Activated CD8-positive, alpha-beta T cell treated with anti-CD3 and anti-CD28 coated beads, Interleukin-2, amount 10 ng/mL, durations not matched to agents 7 days and 5 days (primary cell): ENCODE data around the gene VAMP1. TPM values are rescaled to one million over a fixed set of nuclear protein-coding genes. Genes with fewer than 3 reads are reported as not detected.
A peak's percentile ranks its signal among the peaks of the same experiment; 100 is the strongest.
"Not testable (repeated sequence)": the region's sequence is repeated elsewhere in the genome, so short reads cannot be mapped to it uniquely, and the experiment has no call there.

Experiments used
- ATAC-seq: fragments of 150-1000 bp; cut with Tn5 transposase; one replicate; pipeline ENCODE4 v1.10.0; 2021; ENCODE audit warnings: moderate library complexity
- CTCF ChIA-PET: fragments of 350-600 bp; sonication (Branson Sonifier 250); formaldehyde crosslinking; loops from one replicate; lab custom pipeline; 2021; ENCODE audit warnings: antibody characterized with exemption; lab: Charles Lee
- POLR2A ChIA-PET: fragments of 350-600 bp; sonication (Branson Sonifier 250); formaldehyde crosslinking; loops from one replicate; lab custom pipeline; 2021; ENCODE audit warnings: antibody characterized with exemption; lab: Charles Lee
- DNase-seq: peaks from one replicate; pipeline ENCODE4 v3.0.0-alpha.2; 2020
- H3K27ac Mint-ChIP-seq: one replicate; pipeline ENCODE4 v1.8.0; 2021; ENCODE audit warnings: mild to moderate bottlenecking, mixed read lengths
- H3K27me3 Mint-ChIP-seq: one replicate; pipeline ENCODE4 v1.8.0; 2021; ENCODE audit warnings: low read depth, mixed read lengths
- H3K36me3 Mint-ChIP-seq: one replicate; pipeline ENCODE4 v1.8.0; 2021; ENCODE audit warnings: low read depth, mixed read lengths
- H3K4me1 Mint-ChIP-seq: one replicate; pipeline ENCODE4 v1.8.0; 2021; ENCODE audit warnings: low read depth, mixed read lengths
- H3K4me3 Mint-ChIP-seq: one replicate; pipeline ENCODE4 v1.8.0; 2021; ENCODE audit warnings: mild to moderate bottlenecking, mixed read lengths
- H3K9me3 Mint-ChIP-seq: one replicate; pipeline ENCODE4 v1.8.0; 2022; ENCODE audit warnings: mixed read lengths; ENCODE audit not compliant: insufficient read depth
- total RNA-seq, 2 experiments: library from RNA; stranded (reverse); gene quantifications; one replicate each; pipeline ENCODE4 v1.2.3, GENCODE V29; 2021

VAMP1 gene
- total RNA-seq, 2 experiments from 2014 or later: 46.6 to 48.9 TPM

DNA sequence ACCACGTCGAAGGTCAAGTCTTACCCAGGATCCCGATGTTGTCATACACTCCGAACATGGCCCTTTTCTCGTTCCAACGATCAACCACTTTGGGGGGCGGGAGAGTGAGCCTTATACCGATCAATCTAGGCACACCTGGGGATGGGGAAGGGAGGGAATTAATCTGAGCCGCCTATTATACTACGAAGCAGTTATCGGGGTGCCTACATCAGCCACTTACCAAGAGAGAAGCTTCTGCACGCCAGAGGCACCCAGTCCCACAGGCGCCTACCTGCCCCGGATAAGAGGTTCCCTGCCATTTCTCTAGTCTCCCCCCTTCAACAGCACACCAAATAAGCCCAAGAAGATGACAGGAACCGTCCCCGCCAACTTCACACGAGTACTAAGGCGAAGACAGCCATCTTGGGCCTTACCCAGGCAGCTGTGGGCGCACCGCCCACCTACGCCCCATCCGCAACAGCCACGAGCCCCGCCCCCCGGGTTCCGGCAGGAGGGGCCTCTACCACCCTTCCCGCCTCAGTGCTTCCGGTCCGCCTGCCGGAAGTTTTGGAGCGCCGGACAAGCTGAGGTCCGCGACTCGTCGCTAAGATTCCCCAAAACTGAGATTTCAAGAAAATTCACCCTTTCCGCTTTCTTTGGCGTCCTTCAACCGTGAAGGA is 22.5 kb upstream of the VAMP1 start, which contains the start of gene MRPL51:
MRPL51 (minus strand) TSS at position 425 of the 659 bp plus-strand sequence; CDS start at position 299, 126 bp downstream.
- H3K9me3 Mint-ChIP-seq: no peaks in the 10 kb centered on the region
- DNase-seq: peak; percentile 96
- peak within 1 kb of the TSS; percentile 99 for H3K27ac Mint-ChIP-seq
- ChIA-PET CTCF (interaction anchor here (0.6 to 3.5 kb wide), 13 partner anchors 21 to 171 kb away, joined by 3 to 21 read pairs (median 4); partner anchors contain the start of genes TAPBPL and VAMP1), POLR2A (interaction anchor here (0.6 to 3.2 kb wide), 21 partner anchors 9 to 358 kb away, joined by 3 to 48 read pairs (median 5); partner anchors contain the start of genes CD27, CDCA3, COPS7A and GAPDH)
- peak; percentile 74 for ATAC-seq
- no peaks in the 10 kb centered on the region for H3K27me3 Mint-ChIP-seq
- peak within 1 kb of the TSS; percentile 93 for H3K4me3 Mint-ChIP-seq
- H3K4me1 Mint-ChIP-seq: peaks cover 33% of the 10 kb centered on the region
- peaks cover 47% of the 10 kb centered on the region for H3K36me3 Mint-ChIP-seq

DNA sequence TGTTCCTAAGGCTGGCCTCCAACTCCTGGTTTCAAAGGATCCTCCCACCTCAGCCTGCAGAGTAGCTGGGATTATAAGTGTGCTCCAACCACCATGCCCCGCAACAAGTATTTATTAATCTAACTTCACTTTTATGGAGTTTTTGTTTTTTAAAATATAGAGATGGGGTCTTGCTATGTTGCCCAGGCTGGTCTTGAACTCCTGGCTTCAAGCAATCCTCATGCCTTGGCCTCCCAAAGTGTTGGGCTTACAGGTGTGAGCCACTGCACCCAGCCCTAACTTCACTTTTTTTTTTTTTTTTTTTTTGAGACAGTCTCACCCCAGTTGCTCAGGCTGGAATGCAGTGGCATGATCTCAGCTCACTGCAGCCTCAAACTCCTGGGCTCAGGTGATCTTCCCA is 20.2 kb upstream of the VAMP1 start:
- POLR2A ChIA-PET: interaction anchor here (0.9 to 3.2 kb wide), 2 partner anchors 20 to 156 kb away, joined by 3 to 48 read pairs; partner anchors contain the start of gene VAMP1
- Mint-ChIP-seq H3K36me3 (peaks cover 30% of the 10 kb centered on the region), H3K4me1 (peaks cover 19% of the 10 kb centered on the region)
- H3K9me3 Mint-ChIP-seq, ATAC-seq, H3K4me3 Mint-ChIP-seq, DNase-seq, H3K27ac Mint-ChIP-seq, H3K27me3 Mint-ChIP-seq: not testable (repeated sequence)
- CTCF ChIA-PET: interaction anchor here (1.2 to 3.5 kb wide), 3 partner anchors 19 to 67 kb away, joined by 3 to 21 read pairs (median 3); no protein-coding TSS in a partner anchor

DNA sequence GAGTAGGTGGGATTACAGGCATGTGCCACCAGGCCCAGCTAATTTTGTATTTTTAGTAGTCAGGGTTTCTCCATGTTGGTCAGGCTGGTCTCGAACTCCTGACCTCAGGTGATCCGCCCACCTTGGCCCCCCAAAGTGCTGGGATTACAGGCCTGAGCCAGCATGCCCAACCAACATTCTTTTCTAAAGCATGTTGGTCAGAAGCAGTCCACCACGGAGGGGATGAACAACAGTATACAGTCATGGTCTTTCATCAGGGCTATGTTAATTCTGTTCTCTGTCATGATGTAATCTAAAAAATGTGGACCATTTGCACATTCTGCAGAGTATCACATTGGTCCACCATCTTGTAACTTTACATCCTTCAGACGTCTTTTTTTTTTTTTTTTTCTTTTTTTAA is 19.0 kb upstream of the VAMP1 start:
- Mint-ChIP-seq H3K27me3 (no peaks in the 10 kb centered on the region), H3K27ac (no peak overlapping the region), H3K36me3 (peaks cover 17% of the 10 kb centered on the region), H3K4me1 (peaks cover 11% of the 10 kb centered on the region), H3K4me3 (no peak overlapping the region), H3K9me3 (no peaks in the 10 kb centered on the region)
- DNase-seq (no peak), ATAC-seq (no peak)
- CTCF ChIA-PET: interaction anchor here (1.9 kb wide), 1 partner anchor 66 kb away, joined by 5 read pairs; no protein-coding TSS in a partner anchor
- POLR2A ChIA-PET: interaction anchor here (3.1 kb wide), 1 partner anchor 20 kb away, joined by 22 read pairs; the partner anchor contains the start of gene VAMP1

DNA sequence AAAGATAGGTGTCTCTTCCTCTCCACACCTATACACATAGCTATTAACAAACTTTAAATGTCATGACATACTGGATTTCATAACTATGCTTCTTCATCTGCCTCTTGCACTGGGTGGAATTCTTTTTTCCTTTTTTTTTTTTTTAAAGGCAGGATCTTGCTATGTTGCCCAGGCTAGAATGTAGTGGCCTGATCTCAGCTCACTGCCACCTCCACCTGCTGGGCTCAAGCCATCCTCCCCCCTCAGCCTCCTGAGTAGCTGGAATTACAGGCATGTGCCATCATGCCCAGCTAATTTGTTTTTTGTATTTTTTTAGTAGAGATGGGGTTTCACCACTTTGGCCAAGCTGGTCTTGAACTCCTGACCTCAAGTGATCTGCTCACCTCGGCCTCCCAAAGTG is 17.8 kb upstream of the VAMP1 start:
- Mint-ChIP-seq H3K27ac (no peak overlapping the region), H3K4me1 (peaks cover 11% of the 10 kb centered on the region)
- CTCF ChIA-PET: interaction anchor here (0.8 to 1.9 kb wide), 4 partner anchors 16 to 65 kb away, joined by 3 to 5 read pairs (median 4); no protein-coding TSS in a partner anchor

GRCh38 chr12:6478416-6478815 is 7.9 kb upstream of the VAMP1 start:
- ATAC-seq (no peak), DNase-seq (no peak)
- Mint-ChIP-seq H3K27ac (no peak overlapping the region), H3K4me3 (no peak overlapping the region), H3K36me3 (no peaks in the 10 kb centered on the region), H3K4me1 (no peaks in the 10 kb centered on the region), H3K9me3 (no peaks in the 10 kb centered on the region), H3K27me3 (peaks cover 14% of the 10 kb centered on the region)
- POLR2A ChIA-PET: no interaction called here
- CTCF ChIA-PET: interaction anchor here (0.6 kb wide), 1 partner anchor 50 kb away, joined by 3 read pairs; no protein-coding TSS in a partner anchor

More for the DNA sequence above, 17.8 kb upstream of the VAMP1 start:
- ATAC-seq: no peak
- POLR2A ChIA-PET: interaction anchor here (1.3 to 3.1 kb wide), 2 partner anchors 19 to 23 kb away, joined by 4 to 22 read pairs; partner anchors contain the start of gene VAMP1
- no peak for DNase-seq
- peaks cover 17% of the 10 kb centered on the region for H3K36me3 Mint-ChIP-seq
- H3K4me3 Mint-ChIP-seq: no peak overlapping the region
- H3K27me3 Mint-ChIP-seq: peaks cover 4% of the 10 kb centered on the region
- no peaks in the 10 kb centered on the region for H3K9me3 Mint-ChIP-seq

DNA sequence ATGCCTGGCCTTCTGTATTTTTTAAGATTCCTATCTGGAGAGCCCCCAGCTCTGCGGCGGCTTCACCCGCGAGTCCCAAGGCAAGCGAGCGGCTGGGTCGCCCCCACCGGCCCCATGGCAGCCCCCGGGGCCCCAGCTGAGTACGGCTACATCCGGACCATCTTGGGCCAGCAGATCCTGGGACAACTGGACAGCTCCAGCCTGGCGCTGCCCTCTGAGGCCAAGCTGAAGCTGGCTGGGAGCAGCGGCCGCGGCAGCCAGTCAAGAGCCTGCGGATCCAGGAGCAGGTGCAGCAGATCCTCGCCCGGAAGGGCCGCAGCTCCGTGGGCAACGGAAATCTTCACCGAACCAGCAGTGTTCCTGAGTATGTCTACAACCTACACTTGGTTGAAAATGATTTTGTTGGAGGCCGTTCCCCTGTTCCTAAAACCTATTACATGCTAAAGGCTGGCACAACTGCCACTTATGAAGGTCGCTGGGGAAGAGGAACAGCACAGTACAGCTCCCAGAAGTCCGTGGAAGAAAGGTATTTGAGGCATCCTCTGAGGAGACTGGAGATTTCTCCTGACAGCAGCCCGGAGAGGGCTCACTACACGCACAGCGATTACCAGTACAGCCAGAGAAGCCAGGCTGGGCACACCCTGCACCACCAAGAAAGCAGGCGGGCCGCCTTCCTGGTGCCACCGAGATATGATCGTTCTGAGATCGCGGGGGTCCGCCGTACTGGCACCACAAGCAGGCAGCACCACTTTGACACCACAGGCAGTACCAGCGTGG is 7.3 kb upstream of the VAMP1 start:
- H3K9me3 Mint-ChIP-seq: not testable (repeated sequence)

DNA sequence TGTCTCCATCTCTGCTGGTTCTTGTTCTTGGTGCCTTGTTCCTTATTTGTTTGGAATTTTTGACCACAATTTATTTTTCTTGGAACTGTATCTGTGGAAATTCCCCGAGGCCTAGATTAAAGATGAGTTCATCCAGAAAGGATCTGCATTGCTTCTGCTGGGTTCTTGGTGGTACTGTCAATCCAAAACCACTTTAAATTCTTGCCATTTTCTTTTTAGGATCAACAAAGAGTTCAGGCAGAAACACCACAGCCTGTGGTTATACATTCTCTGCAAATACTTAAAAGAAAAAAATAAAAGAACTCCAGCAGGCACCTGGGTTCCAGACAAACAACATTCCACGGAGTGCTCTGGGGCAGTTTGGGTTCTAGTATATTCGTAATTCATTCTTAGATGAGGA is 6.0 kb upstream of the VAMP1 start:
- Mint-ChIP-seq H3K4me3 (no peak overlapping the region), H3K27me3 (peaks cover 12% of the 10 kb centered on the region), H3K4me1 (peaks cover 9% of the 10 kb centered on the region), H3K9me3 (no peaks in the 10 kb centered on the region), H3K36me3 (no peaks in the 10 kb centered on the region), H3K27ac (no peak overlapping the region)
- ChIA-PET CTCF (no interaction called here), POLR2A (no interaction called here)
- ATAC-seq (no peak), DNase-seq (no peak)

More for the DNA sequence above, 7.3 kb upstream of the VAMP1 start:
- POLR2A ChIA-PET, DNase-seq, ATAC-seq, H3K36me3 Mint-ChIP-seq, CTCF ChIA-PET, H3K27ac Mint-ChIP-seq, H3K4me1 Mint-ChIP-seq, H3K4me3 Mint-ChIP-seq: not testable (repeated sequence)
- peaks cover 12% of the 10 kb centered on the region for H3K27me3 Mint-ChIP-seq

DNA sequence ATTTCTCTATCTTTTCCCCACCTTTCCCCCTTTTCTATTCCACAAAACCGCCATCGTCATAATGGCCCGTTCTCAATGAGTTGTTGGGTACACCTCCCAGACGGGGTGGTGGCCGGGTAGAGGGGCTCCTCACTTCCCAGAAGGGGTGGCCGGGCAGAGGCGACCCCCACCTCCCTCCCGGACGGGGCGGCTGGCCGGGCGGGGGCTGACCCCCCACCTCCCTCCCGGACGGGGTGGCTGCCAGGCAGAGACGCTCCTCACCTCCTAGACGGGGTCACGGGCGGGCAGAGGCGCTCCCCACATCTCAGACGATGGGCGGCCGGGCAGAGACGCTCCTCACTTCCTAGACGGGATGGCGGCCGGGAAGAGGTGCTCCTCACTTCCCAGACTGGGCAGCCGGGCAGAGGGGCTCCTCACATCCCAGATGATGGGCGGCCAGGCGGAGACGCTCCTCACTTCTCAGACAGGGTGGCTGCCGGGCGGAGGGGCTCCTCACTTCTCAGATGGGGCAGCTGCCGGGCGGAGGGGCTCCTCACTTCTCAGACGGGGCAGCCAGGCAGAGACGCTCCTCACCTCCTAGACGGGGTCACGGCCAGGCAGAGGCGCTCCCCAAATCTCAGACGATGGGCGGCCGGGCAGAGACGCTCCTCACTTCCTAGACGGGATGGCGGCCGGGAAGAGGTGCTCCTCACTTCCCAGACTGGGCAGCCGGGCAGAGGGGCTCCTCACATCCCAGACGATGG is 4.9 kb upstream of the VAMP1 start:
- H3K36me3 Mint-ChIP-seq, CTCF ChIA-PET, H3K9me3 Mint-ChIP-seq, POLR2A ChIA-PET, H3K27ac Mint-ChIP-seq, H3K4me3 Mint-ChIP-seq, DNase-seq, ATAC-seq: not testable (repeated sequence)
- Mint-ChIP-seq H3K4me1 (peaks cover 15% of the 10 kb centered on the region), H3K27me3 (peaks cover 12% of the 10 kb centered on the region)

- H3K4me3 Mint-ChIP-seq: no peak overlapping the region
- H3K9me3 Mint-ChIP-seq: no peaks in the 10 kb centered on the region
- DNase-seq: no peak
- H3K36me3 Mint-ChIP-seq: peaks cover 22% of the 10 kb centered on the region
- peaks cover 3% of the 10 kb centered on the region for H3K27me3 Mint-ChIP-seq
- ChIA-PET CTCF (interaction anchor here (1.5 to 4.2 kb wide), 4 partner anchors 9 to 65 kb away, joined by 3 to 40 read pairs (median 10); partner anchors contain the start of gene MRPL51), POLR2A (interaction anchor here (1.2 to 4.8 kb wide), 3 partner anchors 21 to 65 kb away, joined by 4 to 61 read pairs (median 39); partner anchors contain the start of genes CD27, GAPDH and MRPL51)
- peaks cover 37% of the 10 kb centered on the region for H3K4me1 Mint-ChIP-seq
- no peak for ATAC-seq
- H3K27ac Mint-ChIP-seq: no peak overlapping the region
These were observed 2.0 kb upstream of the VAMP1 start for GRCh38 chr12:6472491-6472890.

GRCh38 chr12:6471989-6472360 is 1.5 kb upstream of the VAMP1 start:
- ChIA-PET POLR2A (interaction anchor here (1.2 to 4.8 kb wide), 3 partner anchors 21 to 65 kb away, joined by 4 to 61 read pairs (median 39); partner anchors contain the start of genes CD27, GAPDH and MRPL51), CTCF (interaction anchor here (1.0 to 4.2 kb wide), 8 partner anchors 9 to 149 kb away, joined by 3 to 40 read pairs (median 6); partner anchors contain the start of gene MRPL51)
- no peak overlapping the region for H3K27ac Mint-ChIP-seq
- ATAC-seq (no peak), DNase-seq (no peak)
- peaks cover 2% of the 10 kb centered on the region for H3K27me3 Mint-ChIP-seq
- peaks cover 42% of the 10 kb centered on the region for H3K4me1 Mint-ChIP-seq
- peaks cover 27% of the 10 kb centered on the region for H3K36me3 Mint-ChIP-seq
- no peaks in the 10 kb centered on the region for H3K9me3 Mint-ChIP-seq
- H3K4me3 Mint-ChIP-seq: no peak overlapping the region
